Cerebellar cortex (tissue), 1 donor: ENCODE results near the gene ABCC12.
"Not testable (repeated sequence)": the region's sequence is repeated elsewhere in the genome, so short reads cannot be mapped to it uniquely, and the experiment has no call there.

ENCODE experiments used
- DNase-seq: peaks from one replicate; pipeline ENCODE4 v3.0.0-alpha.2; 2015; ENCODE audit warnings: low spot score

Gene ABCC12

GRCh38 chr16:48155926-48156789, at the start of gene ABCC12:
Gene ABCC12 (minus strand): TSS chr16:48155993. CDS start chr16:48146424, 9,569 bp downstream.
- DNase-seq, result no peak

- DNase-seq, result no peak
Observed at GRCh38 chr16:48204825-48205151, 49.0 kb upstream of the ABCC12 start.

GRCh38 chr16:48203974-48204824, 48.4 kb upstream of the ABCC12 start:
- no peak for DNase-seq

GRCh38 chr16:48201515-48202201, 45.9 kb upstream of the ABCC12 start:
- DNase-seq, result no peak

- no peak for DNase-seq
Observed at GRCh38 chr16:48197294-48197693, 41.5 kb upstream of the ABCC12 start.

- no peak for DNase-seq
Observed at GRCh38 chr16:48194828-48195556, 39.2 kb upstream of the ABCC12 start.

- no peak for DNase-seq
Observed at GRCh38 chr16:48193846-48194245, 38.1 kb upstream of the ABCC12 start.

- no peak for DNase-seq
Observed at GRCh38 chr16:48188449-48189102, 32.8 kb upstream of the ABCC12 start.

- DNase-seq, result no peak
Observed at GRCh38 chr16:48187779-48188178, 32.0 kb upstream of the ABCC12 start.

- DNase-seq, result no peak
Observed at GRCh38 chr16:48184681-48185080, 28.9 kb upstream of the ABCC12 start.

- no peak for DNase-seq
Observed at GRCh38 chr16:48182979-48183537, 27.3 kb upstream of the ABCC12 start.

- DNase-seq, result not testable (repeated sequence)
Observed at GRCh38 chr16:48181746-48182520, 26.1 kb upstream of the ABCC12 start.

- no peak for DNase-seq
Observed at GRCh38 chr16:48180868-48181480, 25.2 kb upstream of the ABCC12 start.

- no peak for DNase-seq
Observed at GRCh38 chr16:48176635-48177408, 21.0 kb upstream of the ABCC12 start.

GRCh38 chr16:48173889-48174288, 18.1 kb upstream of the ABCC12 start:
- DNase-seq, result no peak

- DNase-seq, result no peak
Observed at GRCh38 chr16:48172682-48173081, 16.9 kb upstream of the ABCC12 start.

GRCh38 chr16:48169896-48170295, 14.1 kb upstream of the ABCC12 start:
- no peak for DNase-seq

- no peak for DNase-seq
Observed at GRCh38 chr16:48168075-48168474, 12.3 kb upstream of the ABCC12 start.

- DNase-seq, result not testable (repeated sequence)
Observed at GRCh38 chr16:48166617-48167016, 10.8 kb upstream of the ABCC12 start.
